Subcutaneous adipose tissue (tissue), 4 donors: Measurements from ENCODE around the gene CPAMD8. TPM values are rescaled to one million over a fixed set of nuclear protein-coding genes. Genes with fewer than 3 reads are reported as not detected.

Source experiments
- total RNA-seq, 4 donors: library from RNA; depleted of rRNA; stranded (reverse); fragments of >200 nt; gene quantifications; one replicate each; pipeline ENCODE4 v1.1.0, GENCODE V29; 2016
- TF ChIP-seq, protein P1 (sequence below): fragments of 450-650 bp; IDR thresholded peaks from one replicate; pipeline ENCODE4 v1.5.1; 2016; ENCODE audit warnings: low read depth, mild to moderate bottlenecking, control low read depth, antibody characterized with exemption, moderate library complexity

CPAMD8 gene
- total RNA-seq, 4 donors from 2014 or later: 3.7 to 75.5 (median 22.0) TPM

- TF ChIP-seq, protein P1, sequence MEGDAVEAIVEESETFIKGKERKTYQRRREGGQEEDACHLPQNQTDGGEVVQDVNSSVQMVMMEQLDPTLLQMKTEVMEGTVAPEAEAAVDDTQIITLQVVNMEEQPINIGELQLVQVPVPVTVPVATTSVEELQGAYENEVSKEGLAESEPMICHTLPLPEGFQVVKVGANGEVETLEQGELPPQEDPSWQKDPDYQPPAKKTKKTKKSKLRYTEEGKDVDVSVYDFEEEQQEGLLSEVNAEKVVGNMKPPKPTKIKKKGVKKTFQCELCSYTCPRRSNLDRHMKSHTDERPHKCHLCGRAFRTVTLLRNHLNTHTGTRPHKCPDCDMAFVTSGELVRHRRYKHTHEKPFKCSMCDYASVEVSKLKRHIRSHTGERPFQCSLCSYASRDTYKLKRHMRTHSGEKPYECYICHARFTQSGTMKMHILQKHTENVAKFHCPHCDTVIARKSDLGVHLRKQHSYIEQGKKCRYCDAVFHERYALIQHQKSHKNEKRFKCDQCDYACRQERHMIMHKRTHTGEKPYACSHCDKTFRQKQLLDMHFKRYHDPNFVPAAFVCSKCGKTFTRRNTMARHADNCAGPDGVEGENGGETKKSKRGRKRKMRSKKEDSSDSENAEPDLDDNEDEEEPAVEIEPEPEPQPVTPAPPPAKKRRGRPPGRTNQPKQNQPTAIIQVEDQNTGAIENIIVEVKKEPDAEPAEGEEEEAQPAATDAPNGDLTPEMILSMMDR: no peak
Observed at GRCh38 chr19:16897029-16897855, 129.4 kb downstream of the CPAMD8 start.

DNA sequence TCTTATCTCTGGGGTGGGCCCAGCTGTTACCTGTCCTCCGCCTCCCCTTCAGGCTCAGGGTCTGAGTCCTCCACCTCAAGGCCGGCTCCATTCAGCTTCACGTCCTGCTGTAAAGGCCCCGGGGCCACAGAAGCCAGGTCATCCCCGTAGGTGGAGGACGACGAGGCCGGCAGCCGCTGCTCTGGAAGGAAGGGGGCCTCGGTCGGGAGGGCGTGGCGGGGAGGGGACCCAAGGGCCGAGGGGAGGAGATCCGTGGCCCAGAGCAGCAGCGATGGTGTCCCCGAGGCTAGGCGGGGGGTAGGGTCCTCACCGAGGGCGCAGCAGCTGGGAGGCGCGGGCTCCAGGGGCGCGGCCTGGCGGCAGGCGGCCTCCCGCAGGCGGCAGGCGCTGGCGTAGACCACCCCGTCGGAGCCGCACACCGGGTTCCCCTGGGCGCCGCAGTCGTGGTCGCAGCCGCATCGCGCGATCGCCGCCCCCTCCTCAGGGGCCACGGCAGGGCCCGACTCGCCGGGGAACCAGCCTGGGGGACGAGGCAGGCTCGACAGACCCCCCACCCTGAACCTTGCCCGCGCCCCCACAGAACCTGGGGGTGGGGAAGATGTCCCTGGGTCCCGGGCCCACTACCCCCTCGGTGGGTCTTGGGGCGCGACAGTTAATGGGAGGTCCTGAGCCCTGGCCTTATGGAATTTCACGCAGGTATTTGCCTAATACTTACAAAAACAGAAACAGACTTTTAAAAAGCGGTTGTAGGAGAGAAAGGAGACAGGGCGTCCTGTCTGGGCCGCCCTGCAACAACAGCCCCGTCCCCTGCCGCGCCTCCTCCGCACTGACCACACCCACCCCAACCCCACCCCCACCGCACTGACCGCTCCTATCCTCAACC lies 130.2 kb downstream of the CPAMD8 start:
- TF ChIP-seq, protein P1: no peak

DNA sequence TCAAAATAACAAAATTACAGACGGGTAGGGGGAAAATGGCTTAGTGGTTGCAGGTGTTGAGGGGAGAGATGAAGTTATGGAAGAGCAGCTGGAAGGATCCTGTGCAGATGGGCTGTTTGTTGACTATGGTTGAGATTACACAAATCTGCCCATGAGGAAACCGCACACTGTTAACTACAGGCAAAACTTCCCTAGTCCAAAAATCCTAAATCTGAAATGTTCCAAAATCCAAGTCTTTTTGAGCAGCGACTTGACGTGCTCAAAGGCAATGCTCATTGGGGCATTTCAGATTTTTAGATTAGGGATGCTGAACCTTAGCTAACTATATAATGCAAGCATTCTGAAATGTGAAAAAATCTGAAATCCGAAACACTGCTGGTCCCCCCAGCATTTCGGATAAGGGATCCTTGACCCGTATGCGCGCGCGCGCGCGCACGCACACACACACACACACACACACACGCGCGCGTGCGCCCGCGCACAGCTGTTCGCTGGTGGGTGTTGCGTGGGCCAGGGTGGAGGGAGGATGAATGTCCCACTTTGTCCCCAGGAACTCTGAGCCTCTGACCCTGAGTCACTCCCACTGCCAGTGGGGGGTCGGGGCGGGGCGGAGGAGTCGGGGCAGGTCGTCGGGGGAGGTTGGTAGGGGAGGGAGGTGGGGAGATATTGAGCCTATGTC lies 131.0 kb downstream of the CPAMD8 start:
- TF ChIP-seq, protein P1: no peak

- TF ChIP-seq, protein P1: no peak
Observed at GRCh38 chr19:16894080-16894479, 132.5 kb downstream of the CPAMD8 start.

DNA sequence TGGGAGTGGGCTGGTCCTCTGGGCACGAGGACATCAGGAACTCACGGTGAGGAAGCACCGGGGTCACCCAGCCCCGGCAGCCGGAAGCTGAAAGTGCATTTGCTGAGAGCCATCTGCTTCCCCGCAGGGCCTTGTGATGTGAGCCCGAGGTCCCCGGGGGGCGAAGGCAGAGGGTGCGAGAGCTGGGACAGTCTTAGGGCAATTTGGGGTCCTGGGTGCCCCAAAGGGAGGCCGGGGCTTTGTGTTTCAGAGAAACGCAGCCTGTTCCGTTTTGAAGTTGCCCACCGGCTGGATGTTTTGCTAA lies 133.0 kb downstream of the CPAMD8 start:
- TF ChIP-seq, protein P1: no peak

GRCh38 chr19:16892868-16893685 lies 133.5 kb downstream of the CPAMD8 start:
- TF ChIP-seq, protein P1: no peak
